Effector memory CD8-positive, alpha-beta T cell (primary cell): ENCODE data around the gene C16orf74.

Experiments
- ATAC-seq: fragments of 150-1000 bp; cut with Tn5 transposase; replicated peaks from 2 replicates; pipeline ENCODE4 v1.10.0; 2021; ENCODE audit warnings: mild to moderate bottlenecking, moderate library complexity
- DNase-seq, 3 experiments: peaks; one replicate each; pipeline ENCODE4 v3.0.0; 2021
- H3K27ac Mint-ChIP-seq, 2 donors: one replicate each; pipeline ENCODE4 v1.8.0; 2022; ENCODE audit warnings: mild to moderate bottlenecking in 2 of 2, mixed read lengths in 2 of 2, moderate library complexity in 2 of 2
- H3K27me3 Mint-ChIP-seq, 2 donors: one replicate each; pipeline ENCODE4 v1.8.0; 2022; ENCODE audit warnings: mixed read lengths in 2 of 2
- H3K36me3 Mint-ChIP-seq: one replicate; pipeline ENCODE4 v1.8.0; 2022; ENCODE audit warnings: mild to moderate bottlenecking, moderate library complexity, mixed read lengths; ENCODE audit not compliant: insufficient read depth
- H3K4me1 Mint-ChIP-seq, 2 donors: one replicate each; pipeline ENCODE4 v1.8.0; 2022; ENCODE audit warnings: low read depth in 2 of 2, mixed read lengths in 2 of 2
- H3K4me3 Mint-ChIP-seq, 2 donors: one replicate each; pipeline ENCODE4 v1.8.0; 2022; ENCODE audit warnings: mild to moderate bottlenecking in 2 of 2, mixed read lengths in 2 of 2, moderate library complexity in 2 of 2
- H3K9me3 Mint-ChIP-seq, 2 donors: one replicate each; pipeline ENCODE4 v1.8.0; 2022; ENCODE audit warnings: mixed read lengths in 2 of 2

Gene C16orf74

DNA sequence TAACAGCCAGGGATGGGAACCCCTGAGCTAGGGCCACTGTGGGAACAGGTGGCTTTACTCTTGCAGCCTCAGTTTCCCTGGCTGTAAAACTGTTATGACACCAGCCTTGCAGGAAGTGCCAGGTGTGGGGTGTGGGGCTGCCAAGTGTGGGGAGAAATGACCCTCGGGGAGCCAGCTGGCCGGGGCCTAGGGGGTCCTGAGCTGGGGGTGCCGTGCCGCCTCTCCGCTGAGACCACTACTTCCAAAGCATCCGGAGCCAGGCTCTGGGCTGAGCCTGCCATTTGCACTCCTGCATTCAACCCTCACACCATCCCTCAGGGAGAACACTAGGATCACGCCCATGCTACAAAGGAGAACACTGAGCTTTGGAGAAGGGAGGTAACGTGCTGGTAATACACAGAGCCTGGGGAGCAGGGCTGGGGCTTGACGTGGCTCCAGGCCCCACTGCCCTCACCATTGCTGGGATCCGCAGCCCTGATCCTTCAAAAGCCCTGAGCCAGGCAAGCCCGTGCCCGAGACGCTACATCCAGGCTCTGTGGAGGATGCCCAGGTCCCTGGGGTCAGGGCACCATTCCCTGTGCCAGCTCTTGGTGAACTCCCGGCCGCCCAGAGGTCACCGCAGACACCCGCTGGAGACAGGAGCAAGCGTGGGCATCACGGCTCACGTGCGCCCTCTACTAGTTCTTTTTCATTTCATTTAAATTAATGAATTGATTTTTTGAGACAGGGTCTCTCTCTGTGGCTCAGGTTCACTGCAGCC lies 33.3 kb downstream of the C16orf74 start:
- DNase-seq (peak; percentile 57 to 65 (median 62)), ATAC-seq (peak; percentile 58)
- Mint-ChIP-seq H3K4me3 (no peak overlapping the region), H3K27ac (peak overlapping the region in 1 of 2 donors; percentile 51), H3K9me3 (no peaks in the 10 kb centered on the region), H3K4me1 (peaks cover 3 to 8% of the 10 kb centered on the region in 2 donors), H3K36me3 (peaks cover 6% of the 10 kb centered on the region), H3K27me3 (peaks cover 12 to 20% of the 10 kb centered on the region in 2 donors)

DNA sequence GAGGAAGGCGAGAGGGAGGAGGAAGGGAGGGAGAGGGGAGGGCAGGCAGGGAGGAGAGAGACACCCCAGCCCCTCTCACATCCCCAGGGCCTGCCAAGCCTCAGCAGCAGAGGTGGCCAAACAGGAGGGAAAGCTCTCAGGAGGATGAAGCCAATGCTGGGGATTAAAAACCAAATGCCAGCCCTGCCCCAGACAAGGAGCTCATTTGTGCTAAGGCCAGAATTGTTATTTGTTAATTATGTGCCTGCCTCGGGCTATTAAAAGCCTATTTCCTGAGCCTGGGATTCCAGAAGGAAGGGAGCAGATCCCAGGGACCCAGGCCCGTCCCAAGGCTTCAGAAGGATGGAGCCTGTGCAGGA lies 34.2 kb downstream of the C16orf74 start:
- peaks cover 6% of the 10 kb centered on the region for H3K36me3 Mint-ChIP-seq
- no peak overlapping the region for H3K27ac Mint-ChIP-seq
- H3K9me3 Mint-ChIP-seq = peaks cover 0 to 3% of the 10 kb centered on the region in 2 donors
- ATAC-seq (no peak), DNase-seq (no peak)
- peaks cover 3 to 8% of the 10 kb centered on the region in 2 donors for H3K4me1 Mint-ChIP-seq
- H3K27me3 Mint-ChIP-seq = peaks cover 12 to 20% of the 10 kb centered on the region in 2 donors
- H3K4me3 Mint-ChIP-seq = no peak overlapping the region

DNA sequence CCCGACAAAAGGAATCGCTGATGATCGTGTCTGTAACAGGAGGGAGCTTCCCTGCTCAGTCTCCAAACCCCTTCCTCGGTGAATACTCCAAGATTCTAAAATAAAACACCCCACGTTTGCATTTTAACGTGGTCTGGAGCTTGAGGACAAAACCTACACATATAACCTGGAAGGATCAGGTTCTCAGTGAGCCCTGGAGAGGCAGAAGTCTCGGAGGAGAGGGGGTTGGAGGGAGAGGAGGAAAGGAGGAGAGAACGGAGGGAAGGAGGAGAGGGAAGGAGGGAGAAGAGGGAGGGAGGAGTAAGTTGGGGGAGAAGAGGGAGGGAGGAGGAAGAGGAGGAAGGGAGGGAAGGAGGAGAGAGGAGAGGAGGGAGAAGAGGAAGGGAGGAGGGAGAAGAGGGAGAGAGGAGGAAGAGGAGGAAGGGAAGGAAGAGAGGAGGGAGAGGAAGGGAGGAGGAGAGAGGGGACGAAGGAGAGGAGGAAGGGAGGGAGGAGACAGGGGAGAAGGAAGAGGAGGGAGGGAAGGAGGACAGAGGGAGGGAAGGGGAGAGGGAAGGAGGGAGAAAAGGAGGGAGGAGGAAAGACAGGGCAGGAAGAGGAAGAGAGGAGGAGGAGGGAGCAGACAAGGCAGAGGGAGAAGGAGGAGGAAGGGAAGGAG lies 34.7 kb downstream of the C16orf74 start:
- peaks cover 0 to 3% of the 10 kb centered on the region in 2 donors for H3K9me3 Mint-ChIP-seq
- no peak for ATAC-seq
- DNase-seq = no peak
- peaks cover 6% of the 10 kb centered on the region for H3K36me3 Mint-ChIP-seq
- peaks cover 12 to 20% of the 10 kb centered on the region in 2 donors for H3K27me3 Mint-ChIP-seq
- H3K27ac Mint-ChIP-seq = no peak overlapping the region
- peaks cover 3 to 8% of the 10 kb centered on the region in 2 donors for H3K4me1 Mint-ChIP-seq
- no peak overlapping the region for H3K4me3 Mint-ChIP-seq

DNA sequence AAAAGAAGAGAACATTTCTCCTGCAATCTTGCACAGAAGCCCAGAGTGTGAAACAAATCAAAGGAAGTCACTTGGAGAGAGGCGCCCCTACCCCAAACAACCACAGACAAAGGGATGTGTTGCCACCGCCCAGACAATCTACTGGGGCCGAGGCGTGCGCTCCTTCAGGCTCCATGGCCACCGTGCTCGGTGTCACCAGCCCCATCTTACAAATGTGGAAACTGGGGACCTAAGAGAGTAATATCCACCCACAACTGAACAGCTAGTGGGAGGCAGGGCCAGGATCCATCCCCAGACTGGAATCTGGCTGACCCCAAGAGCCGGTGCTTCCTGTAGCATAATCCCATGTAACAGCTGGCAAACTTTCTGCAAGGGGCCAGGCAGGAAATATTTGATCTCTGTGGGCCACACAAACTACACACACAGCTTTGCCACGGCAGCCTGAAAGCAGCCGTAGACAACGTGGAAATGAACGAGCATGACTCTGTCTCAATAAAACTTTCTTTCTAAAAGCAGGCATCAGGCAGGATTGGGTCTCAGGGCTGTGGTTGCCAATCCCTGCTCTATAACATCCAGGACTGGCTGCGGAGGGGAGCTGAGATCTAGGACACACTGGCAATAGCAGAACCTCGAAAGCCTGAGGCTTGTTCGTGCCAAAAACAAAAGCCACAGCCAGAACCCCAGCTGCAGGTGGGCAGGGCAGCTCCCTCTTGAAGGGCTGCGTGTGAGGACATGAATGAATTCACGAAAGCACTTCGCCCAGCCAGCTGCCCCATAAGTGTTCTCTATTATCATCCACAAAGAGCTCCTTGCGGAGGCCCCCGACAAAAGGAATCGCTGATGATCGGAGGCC lies 35.5 kb downstream of the C16orf74 start:
- Mint-ChIP-seq H3K4me1 (peaks cover 3 to 8% of the 10 kb centered on the region in 2 donors), H3K4me3 (peak overlapping the region in 1 of 2 donors; percentile 21), H3K27ac (no peak overlapping the region), H3K36me3 (peaks cover 6% of the 10 kb centered on the region), H3K9me3 (peaks cover 0 to 3% of the 10 kb centered on the region in 2 donors), H3K27me3 (peaks cover 12 to 20% of the 10 kb centered on the region in 2 donors)
- ATAC-seq (no peak), DNase-seq (no peak)

GRCh38 chr16:85712801-85713200 lies 38.1 kb downstream of the C16orf74 start:
- no peak for ATAC-seq
- H3K4me1 Mint-ChIP-seq = peaks cover 3% of the 10 kb centered on the region in 2 donors
- H3K36me3 Mint-ChIP-seq = peaks cover 2% of the 10 kb centered on the region
- no peak for DNase-seq
- H3K4me3 Mint-ChIP-seq = no peak overlapping the region
- H3K9me3 Mint-ChIP-seq = peaks cover 0 to 3% of the 10 kb centered on the region in 2 donors
- no peak overlapping the region for H3K27ac Mint-ChIP-seq
- H3K27me3 Mint-ChIP-seq = peaks cover 6 to 12% of the 10 kb centered on the region in 2 donors

GRCh38 chr16:85711982-85712587 lies 38.8 kb downstream of the C16orf74 start:
- DNase-seq (no peak), ATAC-seq (no peak)
- Mint-ChIP-seq H3K36me3 (peaks cover 2% of the 10 kb centered on the region), H3K27me3 (peaks cover 6 to 12% of the 10 kb centered on the region in 2 donors), H3K9me3 (peaks cover 0 to 3% of the 10 kb centered on the region in 2 donors), H3K4me3 (no peak overlapping the region), H3K27ac (no peak overlapping the region), H3K4me1 (peaks cover 2 to 3% of the 10 kb centered on the region in 2 donors)

- H3K27me3 Mint-ChIP-seq = peaks cover 5 to 8% of the 10 kb centered on the region in 2 donors
- ATAC-seq (no peak), DNase-seq (no peak)
- H3K4me1 Mint-ChIP-seq = peaks cover 0 to 3% of the 10 kb centered on the region in 2 donors
- peaks cover 2% of the 10 kb centered on the region for H3K36me3 Mint-ChIP-seq
- no peak overlapping the region for H3K27ac Mint-ChIP-seq
- peaks cover 0 to 3% of the 10 kb centered on the region in 2 donors for H3K9me3 Mint-ChIP-seq
- no peak overlapping the region for H3K4me3 Mint-ChIP-seq
These were observed 40.2 kb downstream of the C16orf74 start for GRCh38 chr16:85710732-85711131.

DNA sequence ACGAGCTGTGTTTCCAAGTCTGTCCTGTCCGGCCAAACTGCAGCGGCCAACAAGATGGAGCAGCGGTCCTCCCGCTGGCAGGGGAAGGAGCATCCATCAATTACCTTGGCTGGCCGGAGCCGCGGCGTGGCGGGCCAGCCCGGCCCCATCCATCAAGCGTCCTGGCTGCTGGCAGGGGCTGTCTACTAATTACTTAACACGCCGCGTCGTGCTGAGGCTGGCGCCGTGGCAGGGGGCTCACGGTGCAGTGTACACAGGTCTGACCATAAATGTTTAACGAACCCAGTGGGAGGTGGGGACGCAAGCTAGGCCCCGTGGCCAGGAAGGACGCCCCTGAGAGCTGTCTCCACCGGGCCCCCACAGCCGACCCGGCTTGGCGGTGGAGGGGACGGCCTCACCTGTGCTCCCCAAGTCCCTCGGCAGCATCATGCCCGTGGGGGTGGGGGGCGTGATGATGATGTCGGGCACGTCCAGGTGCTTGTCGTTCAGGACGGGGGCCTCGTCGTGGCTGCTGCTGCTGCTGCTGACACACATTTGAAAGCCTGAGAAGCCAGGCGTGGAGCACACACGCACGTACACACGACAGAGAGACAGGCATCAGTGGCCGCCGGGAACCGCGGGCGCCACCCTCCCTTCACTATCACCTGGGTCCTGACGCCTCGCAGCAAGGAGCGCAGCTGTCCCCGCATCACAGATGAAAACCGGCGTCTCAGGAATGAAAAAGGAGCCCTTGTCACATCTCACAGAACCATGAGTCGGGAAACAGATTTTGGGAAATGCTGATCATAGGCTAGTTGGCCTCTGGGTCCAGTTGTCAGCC lies 40.9 kb downstream of the C16orf74 start:
- DNase-seq = no peak
- Mint-ChIP-seq H3K27me3 (peaks cover 0 to under 1% of the 10 kb centered on the region in 2 donors), H3K36me3 (peaks cover 2% of the 10 kb centered on the region), H3K4me1 (no peaks in the 10 kb centered on the region), H3K9me3 (peaks cover 0 to 3% of the 10 kb centered on the region in 2 donors), H3K4me3 (no peak overlapping the region), H3K27ac (no peak overlapping the region)
- ATAC-seq = no peak

GRCh38 chr16:85708338-85708737 lies 42.6 kb downstream of the C16orf74 start:
- ATAC-seq = no peak
- H3K9me3 Mint-ChIP-seq = peaks cover 0 to 3% of the 10 kb centered on the region in 2 donors
- H3K4me1 Mint-ChIP-seq = no peaks in the 10 kb centered on the region
- H3K36me3 Mint-ChIP-seq = peaks cover 2% of the 10 kb centered on the region
- no peaks in the 10 kb centered on the region for H3K27me3 Mint-ChIP-seq
- H3K4me3 Mint-ChIP-seq = no peak overlapping the region
- no peak for DNase-seq
- H3K27ac Mint-ChIP-seq = no peak overlapping the region

DNA sequence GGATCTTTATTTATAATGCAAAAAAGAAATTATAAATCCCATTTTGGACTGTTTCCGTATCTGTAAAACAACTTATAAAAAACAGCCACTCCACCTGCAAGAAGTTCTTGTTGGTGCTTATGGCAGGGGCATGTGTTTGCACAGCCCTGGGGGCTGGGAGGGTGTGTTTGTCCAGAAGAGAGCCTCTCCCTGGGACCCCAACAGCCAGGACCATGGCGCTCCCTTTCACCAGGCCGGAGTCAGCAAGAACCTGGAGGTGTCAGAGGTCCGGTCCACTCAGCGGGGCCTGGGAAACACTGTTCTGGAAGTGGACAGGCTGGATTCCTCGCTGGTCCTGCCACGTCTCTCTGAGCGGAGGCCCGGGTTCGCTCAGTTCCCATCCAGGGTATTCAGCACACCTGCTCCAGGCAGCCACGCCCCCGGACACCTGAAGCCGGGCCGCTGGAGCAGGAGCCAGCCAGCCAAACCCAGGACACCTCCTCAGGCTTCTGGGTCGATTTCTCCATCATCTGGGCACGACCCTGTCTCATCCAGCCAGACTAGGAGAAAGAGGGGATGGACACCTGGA lies 43.3 kb downstream of the C16orf74 start:
- ATAC-seq (no peak), DNase-seq (no peak)
- Mint-ChIP-seq H3K4me3 (no peak overlapping the region), H3K27ac (no peak overlapping the region), H3K27me3 (no peaks in the 10 kb centered on the region), H3K36me3 (no peaks in the 10 kb centered on the region), H3K4me1 (no peaks in the 10 kb centered on the region), H3K9me3 (peaks cover 0 to 3% of the 10 kb centered on the region in 2 donors)

DNA sequence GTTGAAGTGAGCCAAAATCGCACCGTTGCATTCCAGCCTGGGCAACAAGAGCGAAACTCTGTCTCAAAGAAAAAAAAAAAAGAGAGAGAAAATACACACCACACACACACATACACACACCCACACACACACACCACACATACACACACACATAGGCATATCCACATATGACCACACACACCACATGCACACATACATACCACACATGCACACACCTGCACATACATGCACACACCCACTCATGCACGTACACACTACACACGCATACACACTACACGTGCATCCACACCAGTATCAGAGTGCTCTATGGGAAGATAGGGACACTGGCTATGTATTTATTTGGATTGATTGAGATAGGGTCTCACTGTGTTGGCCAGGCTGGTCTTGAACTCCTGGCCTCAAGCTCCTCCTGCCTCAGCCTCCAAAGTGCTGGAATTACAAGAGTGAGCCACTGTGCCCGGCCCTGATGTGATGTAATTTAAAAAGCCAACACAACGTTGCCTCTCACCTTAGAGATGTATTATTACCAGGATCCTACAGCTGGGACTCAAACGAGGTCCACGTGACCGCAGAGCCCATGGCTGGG lies 44.4 kb downstream of the C16orf74 start:
- no peak overlapping the region for H3K27ac Mint-ChIP-seq
- H3K36me3 Mint-ChIP-seq = no peaks in the 10 kb centered on the region
- no peaks in the 10 kb centered on the region for H3K4me1 Mint-ChIP-seq
- DNase-seq (no peak), ATAC-seq (no peak)
- H3K27me3 Mint-ChIP-seq = no peaks in the 10 kb centered on the region
- H3K9me3 Mint-ChIP-seq = no peaks in the 10 kb centered on the region
- no peak overlapping the region for H3K4me3 Mint-ChIP-seq
